HEK293 (cell line): Measurements from ENCODE around the gene C1orf174.

Source experiments
- MYNN ChIP-seq: fragments of 450-650 bp; formaldehyde crosslinking; IDR thresholded peaks from 2 replicates; pipeline ENCODE4 v1.5.1; 2016; ENCODE audit warnings: missing biosample characterization, missing genetic modification characterization, borderline replicate concordance
- REST ChIP-seq: fragments of 450-650 bp; formaldehyde crosslinking; IDR thresholded peaks from 2 replicates; pipeline ENCODE4 v1.5.1; 2016; ENCODE audit warnings: missing biosample characterization, missing genetic modification characterization
- TCF7L2 ChIP-seq: IDR thresholded peaks from 2 replicates; pipeline ENCODE4 v1.6.1; 2011; ENCODE audit warnings: low read depth, mild to moderate bottlenecking, inconsistent platforms, low read length, moderate library complexity, borderline replicate concordance
- ZNF544 ChIP-seq: fragments of 450-650 bp; formaldehyde crosslinking; IDR thresholded peaks from 2 replicates; pipeline ENCODE4 v1.5.0; 2017; ENCODE audit warnings: missing biosample characterization, missing genetic modification characterization
- ZNF555 ChIP-seq: fragments of 450-650 bp; formaldehyde crosslinking; conservative IDR thresholded peaks from 2 replicates; pipeline ENCODE4 v1.5.1; 2017; ENCODE audit warnings: missing biosample characterization, mild to moderate bottlenecking, missing genetic modification characterization, inconsistent platforms
- ZNF585B ChIP-seq: fragments of 450-650 bp; formaldehyde crosslinking; IDR thresholded peaks from 2 replicates; pipeline ENCODE4 v1.5.1; 2016; ENCODE audit warnings: missing biosample characterization, missing genetic modification characterization
- ZNF768 ChIP-seq: fragments of 450-650 bp; formaldehyde crosslinking; IDR thresholded peaks from 2 replicates; pipeline ENCODE4 v1.5.1; 2018; ENCODE audit warnings: missing biosample characterization, mild to moderate bottlenecking, missing genetic modification characterization
- TF ChIP-seq, protein P1 (sequence below): fragments of 450-650 bp; formaldehyde crosslinking; IDR thresholded peaks from 2 replicates; pipeline ENCODE4 v1.5.1; 2016; ENCODE audit warnings: missing biosample characterization, missing genetic modification characterization
- TF ChIP-seq, protein P2 (sequence below): sonication (generic); formaldehyde crosslinking; IDR thresholded peaks from 2 replicates; pipeline ENCODE4 v1.8.1; 2022; ENCODE audit warnings: mild to moderate bottlenecking, moderate library complexity, missing genetic modification reagents

- TF ChIP-seq TCF7L2 (no peak), ZNF544 (tag by site-specific recombination) (no peak), ZNF585B (tag by site-specific recombination) (no peak), ZNF768 (tag by site-specific recombination) (no peak), REST (tag by site-specific recombination) (no peak), ZNF555 (no peak), MYNN (tag by site-specific recombination) (no peak)
- TF ChIP-seq, protein P1, sequence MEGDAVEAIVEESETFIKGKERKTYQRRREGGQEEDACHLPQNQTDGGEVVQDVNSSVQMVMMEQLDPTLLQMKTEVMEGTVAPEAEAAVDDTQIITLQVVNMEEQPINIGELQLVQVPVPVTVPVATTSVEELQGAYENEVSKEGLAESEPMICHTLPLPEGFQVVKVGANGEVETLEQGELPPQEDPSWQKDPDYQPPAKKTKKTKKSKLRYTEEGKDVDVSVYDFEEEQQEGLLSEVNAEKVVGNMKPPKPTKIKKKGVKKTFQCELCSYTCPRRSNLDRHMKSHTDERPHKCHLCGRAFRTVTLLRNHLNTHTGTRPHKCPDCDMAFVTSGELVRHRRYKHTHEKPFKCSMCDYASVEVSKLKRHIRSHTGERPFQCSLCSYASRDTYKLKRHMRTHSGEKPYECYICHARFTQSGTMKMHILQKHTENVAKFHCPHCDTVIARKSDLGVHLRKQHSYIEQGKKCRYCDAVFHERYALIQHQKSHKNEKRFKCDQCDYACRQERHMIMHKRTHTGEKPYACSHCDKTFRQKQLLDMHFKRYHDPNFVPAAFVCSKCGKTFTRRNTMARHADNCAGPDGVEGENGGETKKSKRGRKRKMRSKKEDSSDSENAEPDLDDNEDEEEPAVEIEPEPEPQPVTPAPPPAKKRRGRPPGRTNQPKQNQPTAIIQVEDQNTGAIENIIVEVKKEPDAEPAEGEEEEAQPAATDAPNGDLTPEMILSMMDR (tag by site-specific recombination), result no peak
- TF ChIP-seq, protein P2, sequence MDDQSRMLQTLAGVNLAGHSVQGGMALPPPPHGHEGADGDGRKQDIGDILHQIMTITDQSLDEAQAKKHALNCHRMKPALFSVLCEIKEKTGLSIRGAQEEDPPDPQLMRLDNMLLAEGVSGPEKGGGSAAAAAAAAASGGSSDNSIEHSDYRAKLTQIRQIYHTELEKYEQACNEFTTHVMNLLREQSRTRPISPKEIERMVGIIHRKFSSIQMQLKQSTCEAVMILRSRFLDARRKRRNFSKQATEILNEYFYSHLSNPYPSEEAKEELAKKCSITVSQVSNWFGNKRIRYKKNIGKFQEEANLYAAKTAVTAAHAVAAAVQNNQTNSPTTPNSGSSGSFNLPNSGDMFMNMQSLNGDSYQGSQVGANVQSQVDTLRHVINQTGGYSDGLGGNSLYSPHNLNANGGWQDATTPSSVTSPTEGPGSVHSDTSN, result no peak
These were observed 42.3 kb downstream of the C1orf174 start for GRCh38 chr1:3857791-3858129.
